NCI-H226 (cell line): ENCODE results near the gene CFAP54.
"Not testable (repeated sequence)": the region's sequence is repeated elsewhere in the genome, so short reads cannot be mapped to it uniquely, and the experiment has no call there.

Experiments used
- DNase-seq: peaks from one replicate; pipeline ENCODE4 v3.0.0-alpha.2; 2015

The CFAP54 gene

GRCh38 chr12:96636895-96637294 is 147.5 kb downstream of the CFAP54 start:
- DNase-seq, result no peak

GRCh38 chr12:96648923-96649322 is 159.5 kb downstream of the CFAP54 start:
- DNase-seq, result no peak

GRCh38 chr12:96652870-96653269 is 163.5 kb downstream of the CFAP54 start:
- no peak for DNase-seq

DNA sequence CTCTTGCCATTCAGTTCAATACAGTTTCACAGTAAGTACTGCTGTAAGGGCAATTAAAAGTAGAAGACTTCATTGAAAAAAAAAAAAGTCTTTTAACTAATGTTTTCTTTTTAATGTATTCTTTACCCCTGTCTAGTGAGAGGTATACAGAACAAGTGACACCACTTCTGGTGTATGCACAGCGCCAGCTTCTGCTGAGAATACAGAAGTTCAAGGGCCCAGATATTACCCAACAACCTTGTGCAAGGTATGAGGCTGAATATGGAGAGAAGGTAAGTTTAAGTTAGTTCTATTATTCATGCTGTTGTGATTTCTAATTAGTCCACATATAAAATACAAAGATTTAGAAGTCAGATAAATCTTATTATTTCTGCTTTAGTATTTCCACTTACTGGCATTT is 168.7 kb downstream of the CFAP54 start:
- no peak for DNase-seq

DNA sequence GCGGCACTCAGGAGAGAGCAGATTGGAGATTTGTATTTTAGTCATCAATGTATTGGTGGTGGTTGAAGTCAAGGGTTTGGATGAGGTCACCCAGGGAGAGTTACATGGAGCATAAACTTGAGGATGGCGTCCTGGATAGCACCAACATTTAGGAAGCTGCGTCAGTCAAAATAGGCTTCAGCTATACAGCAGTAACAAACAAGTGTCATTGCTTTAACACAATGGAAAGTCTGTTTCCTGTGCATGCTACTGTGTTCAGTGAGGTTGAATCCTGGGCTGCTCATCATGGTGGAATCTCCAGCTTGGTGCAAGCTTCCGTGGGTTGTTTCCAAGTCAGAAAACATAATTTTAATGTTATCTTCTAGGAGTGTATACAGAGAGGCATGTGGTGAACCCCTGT is 180.4 kb downstream of the CFAP54 start:
- no peak for DNase-seq

DNA sequence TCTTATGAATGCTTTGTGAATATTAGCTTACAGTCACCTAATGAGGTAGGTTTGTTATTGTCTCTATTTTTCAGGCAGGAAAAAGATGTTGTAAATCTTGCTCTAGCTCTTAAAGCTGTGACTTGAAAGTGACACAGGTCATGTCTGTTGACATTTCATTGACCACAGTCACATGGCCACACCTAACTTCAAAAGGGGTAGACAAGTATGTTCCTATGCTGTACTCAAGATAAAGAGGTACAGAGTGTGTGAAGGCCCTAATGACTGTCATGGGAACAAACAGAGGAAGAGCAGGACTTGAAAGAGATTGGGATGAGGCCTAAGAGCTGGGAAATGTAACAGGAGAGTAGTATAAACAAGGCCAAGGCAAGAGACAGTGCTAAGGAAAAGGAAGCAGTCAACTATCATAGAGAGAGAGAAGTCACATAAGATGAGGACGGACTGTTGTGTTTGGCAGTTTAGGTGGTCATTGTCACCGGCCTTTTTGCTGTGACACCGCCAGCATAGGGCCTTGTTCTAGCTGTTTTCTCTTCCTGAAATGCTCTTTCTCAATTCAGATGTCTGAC is 181.0 kb downstream of the CFAP54 start:
- no peak for DNase-seq

DNA sequence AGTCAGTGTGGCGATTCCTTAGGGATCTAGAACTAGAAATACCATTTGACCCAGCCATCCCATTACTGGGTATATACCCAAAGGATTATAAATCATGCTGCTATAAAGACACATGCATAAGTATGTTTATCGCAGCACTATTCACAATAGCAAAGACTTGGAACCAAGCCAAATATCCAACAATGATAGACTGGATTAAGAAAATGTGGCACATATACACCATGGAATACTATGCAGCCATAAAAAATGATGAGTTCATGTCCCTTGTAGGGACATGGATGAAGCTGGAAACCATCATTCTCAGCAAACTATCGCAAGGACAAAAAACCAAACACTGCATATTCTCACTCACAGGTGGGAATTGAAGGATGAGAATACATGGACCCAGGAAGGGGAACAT is 186.1 kb downstream of the CFAP54 start:
- not testable (repeated sequence) for DNase-seq

- no peak for DNase-seq
These were observed 188.0 kb downstream of the CFAP54 start for GRCh38 chr12:96677363-96677762.

DNA sequence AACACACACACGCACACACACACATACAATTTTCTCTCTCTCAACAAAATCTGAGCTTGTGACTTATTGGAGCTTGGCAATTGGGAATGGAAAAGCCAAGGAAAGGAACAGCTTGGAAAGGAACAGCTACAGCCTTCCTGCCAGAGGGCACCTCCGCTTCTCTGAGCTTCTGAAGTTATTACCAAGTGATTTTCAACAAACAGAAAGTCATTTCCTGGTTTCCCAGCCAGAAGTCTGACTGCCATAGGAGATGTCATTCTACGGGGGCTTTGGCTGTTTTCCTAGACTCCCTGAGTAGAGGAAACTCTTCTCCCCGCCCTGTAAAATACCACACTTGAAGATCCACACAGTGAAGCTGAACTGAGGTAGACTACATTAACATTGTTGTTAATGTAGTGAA is 198.3 kb downstream of the CFAP54 start:
- DNase-seq, result no peak

GRCh38 chr12:96698521-96698920 is 209.1 kb downstream of the CFAP54 start:
- no peak for DNase-seq

- DNase-seq, result no peak
These were observed 209.6 kb downstream of the CFAP54 start for GRCh38 chr12:96698965-96699364.

DNA sequence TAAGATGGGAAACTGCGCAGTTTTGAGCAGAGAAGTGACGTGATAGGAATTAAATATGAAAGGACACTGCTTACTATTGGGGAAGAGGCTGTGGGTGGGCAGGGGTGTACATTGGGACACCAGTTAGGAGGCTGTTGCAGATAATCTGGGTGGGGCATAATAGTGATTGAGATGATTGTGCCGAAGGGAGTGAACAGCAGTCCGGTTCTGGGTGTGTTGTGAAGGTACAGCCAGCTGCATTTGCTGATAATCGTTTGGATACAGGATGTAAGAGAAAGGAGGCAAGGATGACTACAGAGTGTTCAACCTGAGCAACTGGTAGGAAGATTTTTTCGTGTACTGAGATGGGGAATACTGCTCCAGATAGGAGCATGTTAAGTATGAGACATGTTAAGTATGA is 212.5 kb downstream of the CFAP54 start:
- no peak for DNase-seq

- no peak for DNase-seq
These were observed 220.9 kb downstream of the CFAP54 start for GRCh38 chr12:96710127-96710745.

DNA sequence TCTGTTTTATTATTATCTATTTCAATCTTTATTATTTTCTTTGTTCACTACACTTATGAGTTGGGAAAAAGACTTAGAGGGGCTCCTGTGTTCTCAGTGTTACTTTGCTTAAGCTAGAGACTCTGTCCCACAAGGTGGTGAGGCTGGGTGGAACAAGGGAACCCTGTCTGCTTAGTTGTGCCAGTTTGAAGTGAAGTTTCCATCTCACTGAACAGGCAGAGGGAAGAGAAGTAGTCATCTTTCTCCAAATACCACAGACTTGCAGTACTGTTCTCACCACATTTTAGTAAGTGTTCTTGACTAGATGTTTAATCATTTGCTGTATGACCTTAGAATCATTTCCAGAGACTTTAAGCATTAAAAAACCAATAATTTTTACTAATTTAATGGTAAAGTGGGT is 222.0 kb downstream of the CFAP54 start:
- DNase-seq, result no peak

DNA sequence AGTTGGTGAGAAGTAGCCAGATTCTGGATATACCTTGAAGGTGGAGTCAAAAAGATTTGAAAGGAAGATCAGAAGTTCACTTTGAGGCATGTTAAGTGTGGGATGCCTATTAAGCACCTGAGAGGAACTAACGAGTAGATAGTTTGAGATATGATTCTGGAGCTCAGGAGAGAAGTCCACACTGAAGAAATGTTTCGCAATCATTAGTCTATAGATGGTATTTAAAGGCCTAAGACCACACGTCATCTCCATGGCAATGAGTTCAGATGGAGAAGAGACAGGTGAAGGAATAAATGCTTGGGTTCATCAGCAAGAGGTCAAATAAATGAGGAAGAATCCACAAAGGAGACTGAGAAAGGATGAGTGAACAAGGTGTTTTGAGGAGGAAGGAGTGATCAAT is 224.8 kb downstream of the CFAP54 start:
- no peak for DNase-seq

GRCh38 chr12:96719660-96720362 is 230.4 kb downstream of the CFAP54 start:
- DNase-seq, result no peak

DNA sequence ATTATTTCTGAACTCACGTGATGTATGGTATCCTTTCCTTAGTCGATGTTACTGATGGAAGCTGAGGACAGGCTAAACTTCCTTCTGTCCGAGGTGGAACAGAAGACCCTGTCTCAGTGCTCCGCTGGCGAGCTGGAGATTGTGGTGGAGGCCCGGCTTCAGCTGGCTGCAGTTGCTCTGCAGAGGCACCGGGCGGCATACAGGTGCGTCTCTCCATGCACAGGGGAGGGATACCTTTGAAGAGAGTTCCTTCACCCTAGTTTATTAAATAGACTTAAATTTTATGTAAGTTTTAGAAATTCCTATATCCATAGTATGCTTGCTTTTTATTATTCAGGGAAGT is 231.0 kb downstream of the CFAP54 start:
- no peak for DNase-seq

DNA sequence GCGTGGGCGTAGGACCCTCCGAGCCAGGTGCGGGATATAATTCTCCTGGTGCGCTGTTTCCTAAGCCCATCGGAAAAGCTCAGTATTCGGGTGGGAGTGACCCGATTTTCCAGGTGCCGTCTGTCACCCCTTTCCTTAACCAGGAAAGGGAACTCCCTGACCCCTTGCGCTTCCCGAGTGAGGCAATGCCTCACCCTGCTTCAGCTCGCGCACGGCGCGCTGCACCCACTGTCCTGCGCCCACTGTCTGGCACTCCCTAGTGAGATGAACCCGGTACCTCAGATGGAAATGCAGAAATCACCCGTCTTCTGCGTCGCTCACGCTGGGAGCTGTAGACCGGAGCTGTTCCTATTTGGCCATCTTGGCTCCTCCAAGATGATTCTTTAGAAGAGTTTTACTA is 240.1 kb downstream of the CFAP54 start:
- DNase-seq, result not testable (repeated sequence)

- no peak for DNase-seq
These were observed 240.5 kb downstream of the CFAP54 start for GRCh38 chr12:96729886-96730285.

DNA sequence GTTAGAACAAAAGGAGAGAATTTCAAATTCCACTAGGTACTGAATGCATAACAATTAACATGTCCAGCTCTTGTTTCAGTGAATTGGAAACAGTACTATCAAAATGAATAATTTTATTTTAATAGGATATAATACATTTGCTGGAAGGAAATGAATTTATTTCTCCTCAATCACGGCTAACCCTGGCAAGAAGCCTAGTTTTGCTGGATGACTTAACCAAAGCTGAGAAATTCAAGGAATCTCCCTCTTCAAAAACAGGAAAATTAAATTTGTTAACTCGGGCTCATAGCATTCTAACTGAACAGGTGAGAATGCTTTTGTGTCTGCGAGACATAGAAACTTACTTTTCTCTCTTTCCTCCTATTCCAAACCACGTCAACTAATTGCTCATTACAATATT is 254.2 kb downstream of the CFAP54 start:
- DNase-seq, result no peak

- DNase-seq, result no peak
These were observed 260.6 kb downstream of the CFAP54 start for GRCh38 chr12:96749999-96750398.

- no peak for DNase-seq
These were observed 262.2 kb downstream of the CFAP54 start for GRCh38 chr12:96751626-96752025.

- DNase-seq, result no peak
These were observed 262.8 kb downstream of the CFAP54 start for GRCh38 chr12:96752211-96752610.

GRCh38 chr12:96766232-96766631 is 276.9 kb downstream of the CFAP54 start:
- no peak for DNase-seq

DNA sequence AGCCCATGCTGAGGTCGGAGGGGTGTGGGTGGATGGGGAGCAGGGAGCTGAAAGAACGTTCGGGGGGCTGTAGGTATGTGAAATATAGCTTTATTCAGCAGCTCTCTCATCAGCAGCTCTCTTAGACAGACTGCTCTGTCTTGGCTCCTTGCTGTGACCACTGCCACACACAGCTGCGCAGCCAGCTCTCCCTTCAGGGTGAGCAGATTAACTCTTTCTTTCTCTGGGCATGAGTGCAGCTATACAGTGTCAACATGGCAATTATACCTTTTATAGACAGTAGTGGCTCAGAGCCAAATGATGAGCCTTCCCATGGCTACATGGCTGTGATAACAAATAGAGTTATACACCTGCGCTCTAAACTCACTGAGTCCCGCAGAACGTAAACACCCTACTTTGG is 280.0 kb downstream of the CFAP54 start:
- no peak for DNase-seq
